EH (cell line): ENCODE data around the gene MATK.

Experiments
- DNase-seq: peaks from one replicate; pipeline ENCODE4 v3.0.0-alpha.2; 2015; ENCODE audit warnings: low read depth

The MATK gene

DNA sequence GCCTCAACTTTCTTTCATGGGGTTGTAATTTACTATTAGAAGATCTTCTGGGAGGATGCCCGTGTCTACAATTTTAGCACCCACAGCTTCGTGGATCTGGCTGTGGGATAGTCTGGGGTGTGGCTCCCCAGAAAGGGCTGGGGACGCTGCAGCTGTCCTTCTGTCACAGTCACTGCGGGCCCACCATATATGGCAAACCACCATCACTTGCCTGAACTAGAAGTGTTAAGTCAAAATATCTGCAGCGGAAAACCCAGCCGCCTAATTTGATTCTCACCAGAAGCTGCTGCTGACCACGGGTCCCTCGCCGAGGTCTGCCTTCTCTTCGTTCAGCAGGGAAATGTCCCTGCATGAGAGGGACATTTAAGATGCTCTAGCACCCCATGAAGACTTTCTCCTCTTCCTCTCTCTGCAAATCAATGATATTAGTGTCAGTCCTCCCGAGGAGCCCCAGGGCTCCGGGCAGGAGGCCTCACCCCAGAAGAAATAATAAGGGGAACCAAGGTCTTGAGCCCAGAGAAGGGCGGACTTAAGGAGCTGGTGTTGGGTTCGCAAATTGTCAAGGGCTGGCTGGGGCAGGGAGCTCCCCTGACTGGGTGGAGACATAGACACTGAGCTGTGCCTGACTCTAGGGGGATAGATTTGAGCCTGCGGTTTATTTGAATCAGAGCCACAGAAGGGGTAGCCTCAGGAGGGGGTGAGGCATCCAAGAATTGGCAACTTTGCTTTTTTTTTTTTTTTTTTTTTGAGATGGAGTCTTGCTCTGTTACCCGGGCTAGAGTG is 3.0 kb upstream of the MATK start:
- DNase-seq, result no peak

DNA sequence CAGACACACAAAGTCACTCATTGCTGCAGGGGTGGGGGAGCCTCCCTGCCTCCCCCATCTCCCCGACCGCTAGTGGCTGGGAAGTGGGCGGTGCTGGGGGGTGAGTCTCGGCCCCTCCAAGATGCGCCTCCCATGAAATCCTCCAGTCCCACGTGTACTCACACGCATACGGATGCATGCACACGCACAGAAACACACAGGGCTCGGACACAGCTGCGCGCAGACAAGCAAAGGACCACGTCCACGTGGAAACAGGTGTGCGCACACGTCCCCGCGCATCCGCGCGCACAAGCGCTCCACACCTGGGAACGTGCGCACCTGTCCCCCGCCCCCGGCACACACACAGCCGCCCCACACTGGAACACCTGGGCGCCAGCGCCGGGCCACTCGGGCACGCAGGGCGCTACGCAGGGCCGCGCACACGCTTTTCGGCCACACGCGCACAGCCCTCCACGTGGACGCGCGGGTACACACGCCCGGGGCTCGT is 687 bp downstream of the MATK start:
- no peak for DNase-seq

DNA sequence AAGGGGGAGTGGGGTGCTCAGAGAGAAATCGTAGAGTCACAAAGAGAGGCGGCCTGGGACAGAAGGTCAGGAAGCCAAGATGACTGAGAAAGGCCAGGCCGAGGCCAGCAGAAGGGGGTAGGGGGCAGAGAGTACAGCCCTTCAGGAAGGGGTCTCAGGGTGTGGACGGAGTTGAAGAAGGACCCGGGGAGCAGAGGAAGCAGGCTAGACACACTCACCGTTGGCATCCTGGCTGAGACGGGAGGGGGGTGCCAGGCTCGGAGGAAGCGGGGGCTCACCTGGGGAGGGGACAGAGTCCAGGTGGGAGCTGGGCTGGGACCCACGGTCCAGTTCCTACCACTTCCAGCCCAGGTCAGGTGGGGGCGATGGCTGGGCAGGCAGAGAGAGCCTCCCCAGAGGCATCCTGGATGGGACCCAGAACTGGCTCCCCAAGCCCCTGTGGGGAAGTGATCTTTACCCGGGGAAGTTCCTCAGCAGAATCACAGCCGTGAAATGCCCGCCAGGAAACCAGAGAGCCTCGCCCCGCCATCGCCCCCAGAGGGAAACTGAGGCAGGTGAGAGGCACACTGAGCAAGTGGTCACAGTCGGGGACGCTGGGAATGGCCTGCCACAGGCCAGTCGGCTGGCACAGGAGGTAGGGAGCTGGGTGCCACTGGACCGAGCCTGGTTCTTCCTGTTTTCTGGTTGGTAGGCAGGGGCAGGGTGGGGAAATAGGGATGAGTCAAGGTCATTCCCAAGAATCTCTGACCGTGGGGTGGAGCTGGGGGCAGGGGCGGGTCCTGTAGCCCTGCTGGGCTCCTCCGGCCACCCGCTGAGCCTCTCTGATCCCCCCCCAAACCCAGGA is 1.4 kb downstream of the MATK start:
- peak; percentile 9 for DNase-seq

DNA sequence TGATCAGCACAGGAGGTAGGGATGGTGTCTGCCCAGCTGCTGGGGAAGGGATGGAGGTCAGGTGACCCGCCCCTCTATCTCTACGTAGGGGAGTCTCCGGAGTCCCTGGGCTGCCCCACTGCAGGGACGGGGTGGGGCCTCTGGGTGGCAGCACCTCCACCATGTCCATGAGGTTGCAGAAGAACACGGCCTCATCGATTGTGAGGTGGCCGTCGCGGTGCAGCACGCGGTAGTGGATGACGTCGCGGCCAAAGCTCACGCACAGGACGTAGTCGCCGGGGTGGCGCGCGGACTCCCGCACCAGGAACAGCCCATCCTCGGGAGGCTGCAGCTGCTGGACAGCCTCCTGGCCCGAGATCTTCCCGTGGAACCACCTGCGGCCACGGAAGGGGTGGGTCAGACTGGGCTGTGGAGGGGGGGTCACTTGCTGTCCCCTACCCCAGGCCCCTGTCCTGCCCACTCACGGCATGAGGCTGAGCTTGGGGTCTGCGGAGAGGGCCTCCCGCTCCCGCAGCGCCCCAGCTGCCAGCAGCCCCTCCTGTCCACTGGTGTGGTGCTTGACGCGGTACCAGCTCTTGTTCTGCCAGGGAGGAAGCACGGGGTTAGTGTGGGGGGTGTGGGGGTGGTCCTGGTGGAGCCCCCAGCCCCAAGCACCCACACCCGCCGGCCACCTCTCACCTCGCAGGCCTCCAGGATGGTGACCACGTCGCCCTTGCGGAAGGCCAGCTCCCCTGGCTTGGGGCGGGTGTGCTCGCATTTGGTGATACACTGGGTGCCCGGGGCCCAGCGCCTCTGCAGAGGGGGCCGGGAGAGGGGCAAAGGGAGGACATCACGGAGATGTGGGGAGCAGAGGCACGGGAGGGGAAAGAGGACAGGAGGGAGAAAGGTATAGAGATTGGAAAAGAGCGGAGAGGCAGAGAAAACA is 2.3 kb downstream of the MATK start:
- DNase-seq, result no peak

DNA sequence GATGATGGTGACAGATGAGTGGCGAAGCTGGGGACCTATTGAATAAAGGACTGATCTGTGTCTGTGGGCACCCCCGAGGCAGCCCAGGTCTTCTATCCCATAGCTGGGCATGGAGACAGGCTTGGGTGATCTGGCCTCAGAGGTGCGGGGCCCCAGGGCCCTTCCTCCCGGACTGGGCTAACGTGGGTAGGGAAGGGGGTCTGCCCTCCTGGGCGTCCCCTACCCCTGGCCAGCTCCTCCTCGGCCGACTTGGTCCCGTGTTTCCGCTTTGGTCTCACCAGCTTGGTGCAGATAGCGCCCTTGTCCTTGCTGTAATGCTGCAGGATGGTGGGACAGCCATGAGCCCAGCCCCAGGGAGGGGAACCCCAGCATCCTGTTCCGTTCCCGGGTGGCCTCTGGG is 3.3 kb downstream of the MATK start:
- no peak for DNase-seq

DNA sequence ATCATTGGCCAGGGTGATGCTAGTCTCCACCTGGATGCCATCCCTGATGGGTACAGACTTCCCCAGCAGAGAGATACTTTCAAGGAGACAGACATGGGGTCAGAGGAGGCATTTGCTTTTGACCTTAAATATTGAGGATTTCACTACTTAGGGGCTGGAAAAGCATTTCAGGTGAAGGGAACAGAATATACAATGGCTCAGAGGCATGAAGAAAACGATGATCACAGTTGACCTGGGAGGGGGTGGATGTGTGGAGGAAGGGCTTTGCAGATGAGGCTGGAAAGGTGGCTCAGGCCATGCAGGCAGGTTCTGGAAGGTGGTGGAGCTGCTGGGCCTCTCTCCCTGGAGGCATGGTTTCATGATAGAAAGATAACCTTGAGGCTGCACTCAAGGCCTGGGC is 3.9 kb downstream of the MATK start:
- DNase-seq, result no peak

DNA sequence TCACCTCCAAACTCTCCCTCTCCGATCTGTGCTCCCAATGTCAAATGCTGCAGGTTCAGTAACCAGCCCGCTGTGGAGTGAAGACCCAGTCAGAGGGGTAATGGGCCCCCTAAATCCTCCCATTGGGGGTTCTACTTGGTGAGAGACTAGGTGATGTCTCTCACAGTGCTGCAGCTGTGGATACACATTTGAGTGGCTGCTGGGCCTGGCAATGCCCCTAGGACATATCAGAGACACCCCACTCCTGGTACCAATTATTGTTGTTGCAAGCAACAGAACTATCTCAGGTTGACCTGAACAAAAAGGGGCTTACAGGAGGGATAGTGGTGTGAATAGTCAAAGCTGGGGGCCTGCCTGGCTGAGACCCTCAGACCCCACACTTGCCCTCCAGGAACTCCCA is 4.6 kb downstream of the MATK start:
- no peak for DNase-seq

DNA sequence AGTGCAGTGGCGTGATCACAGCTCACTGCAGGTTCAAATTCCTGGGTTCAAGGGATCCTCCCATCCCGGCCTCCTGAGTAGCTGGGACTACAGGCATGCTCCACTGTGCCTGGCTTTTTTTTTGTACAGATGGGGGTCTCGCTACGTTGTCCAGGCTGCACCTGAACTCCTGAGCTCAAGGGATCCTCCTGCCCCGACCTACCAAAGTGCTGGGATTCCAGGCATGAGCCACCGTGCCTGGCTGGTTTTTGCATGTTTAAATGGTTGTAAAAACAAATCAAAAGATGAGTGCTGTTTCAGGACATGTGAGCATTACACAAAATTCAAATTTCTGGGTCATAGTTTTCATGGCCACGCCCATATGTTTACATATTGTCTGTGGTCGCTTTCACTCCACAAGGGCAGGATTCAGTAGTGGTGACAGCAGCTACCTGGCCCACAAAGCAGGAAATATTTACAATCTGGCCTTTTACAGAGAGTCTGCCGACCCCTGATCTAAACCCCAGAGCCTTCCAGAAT is 5.3 kb downstream of the MATK start:
- DNase-seq, result no peak

DNA sequence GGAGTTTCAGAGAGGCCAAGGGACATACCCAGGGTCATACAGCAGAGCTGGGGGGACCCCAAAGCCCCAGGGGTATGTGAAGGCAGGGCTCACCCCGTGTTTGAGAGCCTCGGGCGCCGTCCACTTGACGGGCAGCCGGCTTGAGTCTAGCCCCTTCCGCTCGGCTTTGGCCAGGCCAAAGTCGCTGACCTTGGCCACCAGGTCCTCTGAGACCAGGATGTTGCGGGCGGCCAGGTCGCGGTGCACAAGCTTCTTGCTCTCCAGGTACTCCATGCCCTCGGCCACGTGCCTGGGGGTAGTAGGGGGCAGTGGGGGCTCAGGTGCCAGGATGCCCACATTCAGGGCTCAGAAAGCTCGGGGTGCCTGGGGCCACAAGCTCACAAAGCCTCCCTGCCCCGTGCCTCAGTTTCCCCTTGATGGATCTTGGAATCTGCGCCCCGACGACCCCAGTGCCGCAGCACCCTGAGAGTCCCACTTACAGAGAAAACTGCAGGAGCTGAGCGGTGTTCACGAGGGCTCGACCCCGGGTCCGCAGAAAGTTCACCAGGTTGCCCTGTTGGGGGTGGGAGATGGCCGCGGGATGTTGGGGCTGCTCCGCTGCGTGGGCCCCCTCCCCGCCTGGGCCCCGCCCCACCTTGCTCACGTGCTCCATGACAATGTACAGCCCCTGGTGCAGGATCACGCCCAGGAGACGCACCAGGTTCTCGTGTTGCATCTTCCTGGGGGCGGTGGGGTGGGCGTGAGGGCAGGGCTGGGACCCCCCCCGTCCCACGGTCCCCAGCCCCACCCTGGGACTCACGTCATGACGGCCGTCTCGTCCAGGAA is 7.1 kb downstream of the MATK start:
- no peak for DNase-seq

DNA sequence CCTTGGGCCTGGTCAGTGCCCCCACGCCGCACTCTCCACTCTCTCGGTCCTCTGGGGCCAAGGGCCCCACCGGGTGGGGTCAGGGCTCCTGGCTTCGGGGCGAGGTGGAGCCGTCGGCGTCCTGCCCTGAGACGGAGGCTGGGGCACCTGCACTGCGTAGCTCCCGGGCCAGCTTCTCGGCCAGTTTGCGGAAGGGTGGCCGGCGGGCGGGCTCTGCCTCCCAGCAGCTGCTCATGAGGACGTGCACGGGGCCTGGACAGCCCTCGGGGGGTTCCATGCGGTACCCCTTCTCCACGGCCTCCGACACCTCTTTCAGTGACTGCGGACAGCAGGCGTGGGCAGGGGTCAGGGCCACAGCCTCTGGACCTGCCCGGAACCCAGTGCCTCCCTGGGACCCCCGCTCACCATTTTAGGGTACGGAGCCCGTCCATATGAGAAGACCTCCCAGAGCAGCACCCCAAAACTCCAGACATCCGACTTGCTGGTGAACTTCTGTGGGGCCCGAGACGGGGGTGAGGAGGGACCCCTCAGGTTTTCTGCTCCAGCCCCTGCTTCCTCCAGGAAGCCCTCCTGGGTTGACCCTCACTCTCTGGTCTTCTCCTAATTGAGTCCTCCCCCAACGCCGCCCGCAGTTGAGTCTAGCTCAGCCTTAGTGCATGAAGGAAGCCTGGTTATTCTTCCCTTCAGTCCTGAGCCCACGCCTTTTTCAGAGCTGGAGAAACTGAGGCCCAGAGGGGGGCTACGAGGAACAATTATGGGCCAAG is 7.9 kb downstream of the MATK start:
- no peak for DNase-seq

DNA sequence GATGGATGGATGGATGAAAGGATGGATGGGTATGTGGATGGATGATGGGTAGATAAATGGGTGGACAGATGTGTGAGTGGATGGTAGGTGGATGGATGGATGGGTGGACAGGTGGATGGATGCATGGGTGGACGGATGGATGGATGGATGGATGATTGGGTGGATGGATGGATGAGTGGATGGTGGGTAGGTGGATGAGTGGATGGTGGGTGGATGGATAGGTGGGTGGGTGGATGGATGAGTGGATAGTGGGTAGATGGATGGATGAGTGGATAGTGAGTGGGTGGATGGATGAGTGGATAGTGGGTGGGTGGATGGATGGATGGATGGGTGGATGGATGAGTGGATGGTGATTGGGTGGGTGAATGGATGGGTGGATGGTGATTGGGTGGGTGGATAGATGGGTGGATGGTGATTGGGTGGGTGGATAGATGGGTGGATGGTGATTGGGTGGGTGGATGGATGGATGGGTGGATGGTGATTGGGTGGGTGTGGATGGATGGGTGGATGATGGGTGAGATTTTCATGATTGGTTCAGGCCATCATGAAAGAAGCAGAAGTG is 9.6 kb downstream of the MATK start:
- no peak for DNase-seq

DNA sequence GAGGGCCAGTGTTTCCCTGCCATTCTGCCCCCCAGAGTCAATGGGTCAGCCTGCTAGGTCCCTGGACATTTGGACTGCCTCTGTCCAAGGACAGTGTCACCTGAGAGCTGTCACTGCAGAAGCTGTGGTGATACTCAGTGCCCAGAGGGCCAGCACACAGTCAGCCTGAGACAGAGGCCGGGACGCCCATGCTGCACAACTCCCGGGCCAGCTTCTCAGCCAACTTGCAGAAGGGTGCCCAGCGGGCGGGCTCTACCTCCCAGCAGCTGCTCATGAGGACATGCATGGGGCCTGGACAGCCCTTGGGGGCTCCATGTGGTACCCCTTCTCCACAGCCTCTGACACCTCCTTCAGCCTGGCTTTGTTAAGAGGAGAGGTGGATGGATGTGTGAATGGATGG is 10.3 kb downstream of the MATK start:
- no peak for DNase-seq

DNA sequence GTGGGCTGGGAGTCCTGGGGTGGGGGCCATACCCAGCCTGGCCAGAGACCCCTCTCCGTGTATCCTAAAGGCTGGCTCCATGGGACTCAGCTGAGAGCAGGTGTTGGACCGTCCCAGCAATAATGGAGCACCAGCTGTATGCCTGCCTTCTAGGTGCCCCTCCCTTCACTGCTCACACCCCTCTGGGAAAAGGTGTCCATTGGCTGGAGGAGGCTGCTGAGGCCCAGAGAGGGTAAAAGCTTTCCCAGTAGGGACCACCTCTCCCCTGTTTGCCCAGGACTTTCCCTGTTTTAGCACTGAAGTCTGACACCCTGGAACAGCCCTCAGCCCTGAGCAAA is 10.8 kb downstream of the MATK start:
- no peak for DNase-seq

DNA sequence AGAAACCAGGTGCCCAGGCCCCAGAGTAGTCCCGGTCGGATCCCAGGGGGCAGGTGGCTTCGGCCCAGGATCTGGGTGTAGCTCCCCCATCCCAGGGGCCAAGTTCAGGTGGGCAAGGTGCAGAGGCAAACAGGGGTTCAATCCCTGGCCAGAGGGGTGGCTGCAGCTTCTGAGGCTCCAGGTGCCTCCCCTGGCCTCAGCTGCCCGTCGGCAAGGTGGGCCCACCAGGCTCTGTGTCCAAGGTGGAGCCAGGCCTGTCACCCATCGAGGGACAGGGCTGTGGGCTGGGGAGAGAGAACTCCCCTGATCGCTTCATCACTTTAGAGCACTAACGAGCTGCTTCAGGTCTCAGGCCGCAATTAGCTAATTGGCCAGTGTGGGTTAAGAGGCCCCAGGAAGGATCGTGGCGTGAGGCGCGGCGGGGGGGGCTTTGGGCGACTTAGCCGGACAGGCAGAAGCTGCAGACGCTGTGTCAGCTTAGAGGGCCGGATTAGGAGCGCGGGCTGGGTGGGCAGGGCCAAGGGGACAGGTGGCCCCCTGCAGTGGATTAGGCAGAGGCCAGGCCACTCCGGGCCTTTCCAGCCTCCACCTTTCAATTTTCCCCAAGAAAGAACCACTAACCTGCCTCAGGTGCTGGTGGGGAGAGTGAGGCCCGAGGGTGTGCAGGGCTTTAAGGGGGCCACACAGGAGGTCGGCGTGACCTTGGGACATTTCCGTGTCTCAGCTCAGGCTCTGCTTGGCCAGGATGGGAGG is 11.4 kb downstream of the MATK start:
- DNase-seq, result no peak

DNA sequence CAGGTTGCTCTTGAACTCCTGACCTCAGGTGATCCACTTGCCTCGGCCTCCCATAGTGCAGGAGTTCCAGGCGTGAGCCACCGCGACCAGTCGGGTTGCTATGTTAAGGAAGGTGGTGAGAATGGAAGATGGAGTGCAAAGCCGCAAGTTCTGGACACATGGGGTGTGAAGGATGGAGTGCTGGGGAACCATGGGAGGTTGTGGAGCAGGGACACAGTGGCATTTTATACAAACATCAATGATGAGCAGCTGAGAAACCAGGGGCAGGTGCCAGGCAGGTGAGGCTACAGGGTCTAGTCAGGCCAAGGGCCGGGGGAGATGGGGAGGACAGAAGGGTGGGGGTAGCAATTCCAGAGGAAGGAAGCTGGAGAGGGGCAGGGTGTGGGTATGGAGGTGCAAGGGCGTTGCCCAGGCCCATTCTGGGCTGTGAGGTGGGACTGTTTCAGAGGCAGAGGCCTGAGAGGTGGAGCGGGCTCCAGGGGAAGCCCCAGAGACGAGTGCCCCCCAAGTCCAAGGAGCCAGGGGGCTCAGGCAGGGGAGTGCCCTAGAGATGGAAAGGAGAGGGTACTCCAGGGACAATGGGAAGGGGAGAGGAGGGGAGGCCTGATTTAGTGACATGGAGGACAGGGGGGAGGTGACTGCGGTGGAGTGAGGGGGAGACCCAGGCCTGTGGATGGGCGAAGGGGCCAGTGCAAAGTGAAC is 12.2 kb downstream of the MATK start:
- DNase-seq, result no peak

DNA sequence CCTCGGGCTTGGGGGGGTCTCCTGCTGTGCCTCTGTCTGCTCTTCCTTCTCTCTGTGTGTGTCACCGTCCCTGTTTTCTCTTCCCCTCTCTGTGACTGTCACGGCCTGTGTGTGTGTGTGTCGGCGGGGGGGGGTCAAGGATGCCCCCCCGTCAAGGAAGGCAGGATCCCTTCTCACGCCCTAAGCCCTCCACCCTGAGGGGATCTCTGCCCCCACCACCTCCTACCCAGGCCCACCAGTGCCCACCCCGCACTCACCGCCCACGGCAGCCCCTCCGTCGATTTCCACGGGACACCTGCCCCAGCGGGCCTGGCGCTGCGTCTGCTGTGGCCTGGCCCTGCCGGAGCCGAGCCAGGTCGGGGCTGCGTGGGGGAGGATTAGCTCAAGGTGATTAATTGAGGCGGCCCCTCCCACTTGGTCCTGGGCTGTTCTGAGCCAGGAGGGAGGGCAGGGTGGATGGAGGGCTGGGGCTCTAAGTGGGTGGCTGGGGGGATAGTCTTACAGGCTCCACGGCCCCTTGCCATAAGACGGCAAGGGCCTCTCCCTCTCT is 14.2 kb downstream of the MATK start, which contains the start of gene RAX2:
Gene RAX2, minus strand, starts transcription at position 323 of the 550 bp plus-strand sequence. CDS start 486 bp downstream, outside the sequence.
- no peak for DNase-seq

DNA sequence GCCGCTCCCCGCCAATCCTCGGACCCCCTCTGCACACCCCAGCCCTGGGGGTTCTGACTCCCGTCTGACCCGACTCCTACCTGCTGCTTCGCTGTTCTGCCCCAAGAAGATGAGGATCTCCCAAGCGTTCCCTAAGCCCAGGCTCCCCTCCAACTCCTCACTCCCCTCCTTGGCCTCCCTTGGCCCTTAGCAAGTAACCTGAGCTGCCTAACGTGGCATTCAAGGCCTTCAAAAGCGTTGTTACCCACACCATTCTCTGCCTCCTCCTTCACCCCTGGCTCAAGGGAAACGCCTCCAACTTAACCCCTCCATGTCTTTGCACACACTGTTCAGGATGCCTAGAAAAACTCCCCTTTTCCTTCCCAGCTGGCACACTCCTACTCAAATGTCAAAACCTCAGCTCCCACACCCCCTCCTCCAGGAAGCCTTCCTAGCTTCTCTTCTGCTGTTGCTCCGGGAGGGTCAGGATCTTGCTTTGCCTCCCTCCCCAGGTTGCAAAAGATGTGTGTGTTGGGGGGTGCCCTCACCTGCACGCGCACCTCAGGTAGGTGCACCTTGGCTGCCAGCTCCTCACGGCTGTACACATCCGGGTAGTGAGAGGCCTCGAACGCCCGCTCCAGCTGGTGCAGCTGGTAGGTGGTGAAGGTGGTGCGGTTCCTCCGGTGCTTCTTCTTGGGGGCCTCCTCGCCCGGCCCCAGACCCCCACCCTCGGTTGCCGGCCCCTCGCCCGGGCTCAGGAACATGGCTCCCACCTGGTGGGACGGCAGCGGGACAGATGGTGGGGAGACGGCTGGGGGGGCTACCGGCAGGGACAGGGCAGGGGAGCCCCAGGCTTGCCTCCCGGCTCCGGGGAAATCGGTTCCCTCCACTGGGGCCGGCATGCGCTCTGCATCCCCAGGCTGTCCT is 14.9 kb downstream of the MATK start:
- no peak for DNase-seq
